Fibroblast of pulmonary artery (primary cell): ENCODE data around the gene CFAP157.
A peak's percentile ranks its signal among the peaks of the same experiment; 100 is the strongest.

Experiments used
- DNase-seq: peaks from one replicate; pipeline ENCODE4 v3.0.0-alpha.2; 2010; ENCODE audit warnings: low read depth
- H3K4me3 ChIP-seq: replicated peaks from 2 replicates; pipeline ENCODE4 v1.5.1; 2011; ENCODE audit warnings: low read depth, mild to moderate bottlenecking, control low read depth, low read length, moderate library complexity
- CTCF ChIP-seq: IDR thresholded peaks from 2 replicates; pipeline ENCODE4 v1.5.1; 2011; ENCODE audit warnings: mild to moderate bottlenecking, control low read depth, low read length, inconsistent platforms; ENCODE audit errors: missing control alignments

The CFAP157 gene

GRCh38 chr9:127734247-127734746 lies 27.5 kb downstream of the CFAP157 start:
- no peak for DNase-seq
- TF ChIP-seq CTCF, result no peak
- H3K4me3 ChIP-seq, result peak overlapping the region; percentile 70

- TF ChIP-seq CTCF, result peak; percentile 93
- DNase-seq, result peak; percentile 98
- H3K4me3 ChIP-seq, result peak within 1 kb of the TSS; percentile 70
These were observed 28.1 kb downstream of the CFAP157 start, which contains the start of gene TOR2A for GRCh38 chr9:127734747-127735529. Gene TOR2A, minus strand, starts transcription at chr9:127735294. Its CDS starts 24 bp downstream, at chr9:127735270.

GRCh38 chr9:127735530-127736185 lies 28.9 kb downstream of the CFAP157 start:
- TF ChIP-seq CTCF, result no peak
- DNase-seq, result peak; percentile 20
- H3K4me3 ChIP-seq, result no peak overlapping the region

GRCh38 chr9:127738666-127739065 lies 31.9 kb downstream of the CFAP157 start:
- DNase-seq, result no peak
- H3K4me3 ChIP-seq, result no peak overlapping the region
- TF ChIP-seq CTCF, result no peak

GRCh38 chr9:127739614-127740330 lies 33.0 kb downstream of the CFAP157 start:
- H3K4me3 ChIP-seq, result no peak overlapping the region
- no peak for DNase-seq
- no peak for TF ChIP-seq CTCF

- no peak for TF ChIP-seq CTCF
- H3K4me3 ChIP-seq, result no peak overlapping the region
- no peak for DNase-seq
These were observed 35.1 kb downstream of the CFAP157 start for GRCh38 chr9:127741831-127742434.
